A673 (cell line): ENCODE data around the gene KBTBD2. TPM values are rescaled to one million over a fixed set of nuclear protein-coding genes. Genes with fewer than 3 reads are reported as not detected.
A peak's percentile ranks its signal among the peaks of the same experiment; 100 is the strongest.

Experiments used
- BruUV-seq: library from RNA; stranded (reverse); fragments of 400-500 nt; replicated peaks from 2 replicates; lab custom pipeline; 2021; lab: Mats Ljungman, UMichigan
- CTCF ChIA-PET: fragments of 300-600 bp; sonication (Branson Sonifier 250); formaldehyde crosslinking; loops from one replicate; lab custom pipeline; 2022; ENCODE audit warnings: antibody characterized with exemption; lab: Charles Lee
- POLR2A ChIA-PET: fragments of 300-600 bp; sonication (Branson Sonifier 250); formaldehyde crosslinking; loops from one replicate; lab custom pipeline; 2022; ENCODE audit warnings: antibody characterized with exemption; ENCODE audit not compliant: low non-redundant PET; lab: Charles Lee
- DNase-seq: peaks from one replicate; pipeline ENCODE4 v3.0.0-alpha.2; 2015; ENCODE audit warnings: low spot score
- H3K27ac ChIP-seq: fragments of 200-600 bp; sonication (generic); 2 replicates; pipeline ENCODE4 v1.5.1; 2016; ENCODE audit warnings: mixed run types, low read depth, mild to moderate bottlenecking, mixed read lengths, antibody characterized with exemption, low read length; ENCODE audit not compliant: poor library complexity, severe bottlenecking
- H3K27me3 ChIP-seq: fragments of 200-600 bp; sonication (generic); replicated peaks from 2 replicates; pipeline ENCODE4 v1.6.1; 2017; ENCODE audit warnings: mixed run types, low read depth, mild to moderate bottlenecking, mixed read lengths, antibody characterized with exemption, low read length; ENCODE audit not compliant: insufficient read depth, poor library complexity
- H3K36me3 ChIP-seq: fragments of 200-600 bp; sonication (generic); 2 replicates; pipeline ENCODE4 v1.6.1; 2016; ENCODE audit warnings: mixed run types, mild to moderate bottlenecking, mixed read lengths, antibody characterized with exemption, low read length; ENCODE audit not compliant: insufficient read depth, poor library complexity, severe bottlenecking
- H3K4me1 ChIP-seq: fragments of 200-600 bp; sonication (generic); 2 replicates; pipeline ENCODE4 v1.6.1; 2017; ENCODE audit warnings: mixed run types, mild to moderate bottlenecking, mixed read lengths, antibody characterized with exemption, low read length; ENCODE audit not compliant: insufficient read depth, poor library complexity, severe bottlenecking
- H3K4me3 ChIP-seq: fragments of 200-600 bp; sonication (generic); 2 replicates; pipeline ENCODE4 v1.5.1; 2016; ENCODE audit warnings: low read depth, mixed run types, mild to moderate bottlenecking, mixed read lengths, low read length; ENCODE audit not compliant: poor library complexity, severe bottlenecking
- H3K9me3 ChIP-seq: fragments of 200-600 bp; sonication (generic); 2 replicates; pipeline ENCODE4 v1.6.1; 2016; ENCODE audit warnings: mixed run types, low read depth, mild to moderate bottlenecking, mixed read lengths, antibody characterized with exemption, low read length; ENCODE audit not compliant: poor library complexity, severe bottlenecking
- EZH2 ChIP-seq: fragments of 200-600 bp; sonication (generic); IDR thresholded peaks from 2 replicates; pipeline ENCODE4 v1.6.1; 2017; ENCODE audit warnings: borderline replicate concordance, low read depth, mild to moderate bottlenecking, mixed read lengths, antibody characterized with exemption, low read length; ENCODE audit not compliant: poor library complexity, severe bottlenecking
- intact Hi-C: fragments of 100-400 bp; cut with micrococcal nuclease; formaldehyde crosslinking; loops from one replicate; pipeline ENCODE4 v1.10.0; 2022; ENCODE audit not compliant: unreplicated experiment
- total RNA-seq: library from RNA; stranded (reverse); gene quantifications from 2 replicates; pipeline ENCODE4 v1.2.3, GENCODE V29; 2021
- TF ChIP-seq, protein P1 (sequence below): fragments of 300-800, 200-600 bp; sonication (generic); conservative IDR thresholded peaks from 2 replicates; pipeline ENCODE4 v1.5.1; 2017; ENCODE audit warnings: low read depth, mild to moderate bottlenecking, antibody characterized with exemption, low read length, moderate library complexity, mixed read lengths

Gene KBTBD2
- total RNA-seq, 1 experiment from 2014 or later = 51.0 TPM

DNA sequence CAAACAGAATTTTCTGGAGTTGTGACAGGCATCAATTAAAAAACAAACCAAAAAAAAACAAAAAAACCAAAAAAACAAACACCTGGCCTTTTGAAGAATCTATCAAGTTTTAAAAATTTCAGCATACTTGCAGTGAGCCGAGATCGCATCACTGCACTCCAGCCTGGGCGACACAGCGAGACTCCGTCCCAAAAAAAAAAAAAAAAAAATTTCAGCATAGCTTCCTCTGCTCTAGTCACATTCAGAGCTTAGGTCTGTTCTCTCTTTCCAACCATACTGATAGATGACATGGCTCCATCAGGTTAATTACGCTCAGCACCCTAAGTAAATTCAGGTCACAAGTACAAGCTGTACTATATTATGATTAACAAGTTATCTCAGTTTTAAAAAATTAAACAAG lies 3.1 kb downstream of the KBTBD2 start:
- ChIA-PET CTCF (no interaction called here), POLR2A (no interaction called here)
- intact Hi-C loops = no loop called here
- DNase-seq = no peak
- Histone ChIP-seq H3K36me3 (no peaks in the 10 kb centered on the region), H3K27ac (no peak overlapping the region), H3K4me1 (peaks cover 41% of the 10 kb centered on the region), H3K9me3 (no peaks in the 10 kb centered on the region), H3K27me3 (no peaks in the 10 kb centered on the region), H3K4me3 (no peak overlapping the region)
- no TSS peak for BruUV-seq
- TF ChIP-seq EZH2 = no peak
- TF ChIP-seq, protein P1, sequence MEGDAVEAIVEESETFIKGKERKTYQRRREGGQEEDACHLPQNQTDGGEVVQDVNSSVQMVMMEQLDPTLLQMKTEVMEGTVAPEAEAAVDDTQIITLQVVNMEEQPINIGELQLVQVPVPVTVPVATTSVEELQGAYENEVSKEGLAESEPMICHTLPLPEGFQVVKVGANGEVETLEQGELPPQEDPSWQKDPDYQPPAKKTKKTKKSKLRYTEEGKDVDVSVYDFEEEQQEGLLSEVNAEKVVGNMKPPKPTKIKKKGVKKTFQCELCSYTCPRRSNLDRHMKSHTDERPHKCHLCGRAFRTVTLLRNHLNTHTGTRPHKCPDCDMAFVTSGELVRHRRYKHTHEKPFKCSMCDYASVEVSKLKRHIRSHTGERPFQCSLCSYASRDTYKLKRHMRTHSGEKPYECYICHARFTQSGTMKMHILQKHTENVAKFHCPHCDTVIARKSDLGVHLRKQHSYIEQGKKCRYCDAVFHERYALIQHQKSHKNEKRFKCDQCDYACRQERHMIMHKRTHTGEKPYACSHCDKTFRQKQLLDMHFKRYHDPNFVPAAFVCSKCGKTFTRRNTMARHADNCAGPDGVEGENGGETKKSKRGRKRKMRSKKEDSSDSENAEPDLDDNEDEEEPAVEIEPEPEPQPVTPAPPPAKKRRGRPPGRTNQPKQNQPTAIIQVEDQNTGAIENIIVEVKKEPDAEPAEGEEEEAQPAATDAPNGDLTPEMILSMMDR = no peak

DNA sequence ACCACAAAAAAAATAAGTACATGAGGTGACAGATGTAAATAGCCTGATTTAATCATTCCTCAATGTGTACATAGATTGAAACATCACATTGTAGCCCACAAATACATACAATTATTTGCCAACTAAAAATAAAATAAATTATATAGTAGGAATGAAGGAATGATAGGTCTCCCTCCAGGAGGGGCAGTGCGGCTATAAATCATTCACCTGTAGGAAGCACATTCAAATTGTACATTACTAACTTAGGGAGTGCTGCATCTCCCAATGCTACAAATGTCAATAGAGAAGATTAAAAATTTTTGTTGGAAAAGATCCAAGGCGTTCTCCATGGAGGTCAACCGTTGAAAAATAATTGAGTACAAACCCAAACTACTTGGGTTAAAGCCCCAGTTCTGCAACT lies 4.2 kb downstream of the KBTBD2 start:
- no peak for DNase-seq
- intact Hi-C loops = no loop called here
- ChIA-PET CTCF (no interaction called here), POLR2A (no interaction called here)
- H3K27ac ChIP-seq = no peak overlapping the region
- no TSS peak for BruUV-seq
- H3K27me3 ChIP-seq = no peaks in the 10 kb centered on the region
- no peaks in the 10 kb centered on the region for H3K9me3 ChIP-seq
- peaks cover 36% of the 10 kb centered on the region for H3K4me1 ChIP-seq
- H3K4me3 ChIP-seq = no peak overlapping the region
- TF ChIP-seq, protein P1 = no peak
- TF ChIP-seq EZH2 = no peak
- H3K36me3 ChIP-seq = no peaks in the 10 kb centered on the region

DNA sequence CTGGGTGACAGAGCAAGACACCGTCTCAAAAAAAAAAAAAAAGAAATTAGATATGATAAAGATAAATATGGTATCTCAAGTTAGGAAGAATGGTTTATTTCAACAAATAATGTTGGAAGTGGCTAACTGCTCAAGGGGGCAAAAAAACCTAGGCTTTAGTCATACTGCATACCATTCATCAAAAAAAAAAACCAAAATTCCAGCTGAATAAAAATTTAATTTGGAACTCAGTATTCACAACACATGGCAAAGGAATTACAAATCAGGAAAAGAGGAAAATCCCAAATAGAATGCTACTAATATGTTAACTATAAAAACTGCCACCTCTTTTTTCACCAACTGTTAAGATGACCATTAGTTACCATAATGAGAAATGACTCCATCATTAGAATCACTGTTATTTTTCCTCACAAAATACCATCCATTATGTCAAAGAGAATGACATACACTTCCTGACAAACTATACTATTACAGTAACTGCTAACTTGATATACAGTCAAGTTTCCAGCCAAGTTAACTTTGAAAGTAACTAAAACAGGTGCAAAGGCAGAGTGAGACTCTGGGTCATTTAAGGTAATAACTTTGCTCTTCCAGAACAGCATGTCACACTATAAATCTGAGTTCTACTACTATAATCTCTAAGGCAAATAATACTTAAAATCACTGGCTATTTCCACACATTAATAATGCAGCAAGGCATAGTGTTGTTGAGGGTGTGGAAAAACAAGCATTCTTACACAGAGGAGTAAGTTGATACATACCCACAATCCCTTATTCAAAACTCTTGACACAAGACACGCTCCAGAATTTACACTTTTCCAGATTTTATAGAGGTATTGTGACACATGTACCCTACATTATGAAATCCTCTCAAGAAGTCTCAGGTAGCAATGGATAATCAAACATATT lies 10.2 kb downstream of the KBTBD2 start:
- peak; percentile 17 for DNase-seq
- CTCF ChIA-PET = no interaction called here

More for the DNA sequence above, 10.2 kb downstream of the KBTBD2 start:
- Histone ChIP-seq H3K4me3 (no peak overlapping the region), H3K27ac (no peak overlapping the region), H3K9me3 (no peaks in the 10 kb centered on the region), H3K36me3 (peaks cover 5% of the 10 kb centered on the region), H3K27me3 (no peaks in the 10 kb centered on the region), H3K4me1 (peaks cover 42% of the 10 kb centered on the region)
- intact Hi-C loops = no loop called here
- POLR2A ChIA-PET = no interaction called here
- TF ChIP-seq, protein P1 = no peak
- TF ChIP-seq EZH2 = no peak
- no TSS peak for BruUV-seq
